ENCODE results near the gene SLC25A48. TPM values are rescaled to one million over a fixed set of nuclear protein-coding genes. Genes with fewer than 3 reads are reported as not detected.

The SLC25A48 gene
- total and polyA plus RNA-seq, 3 donors from 2014 or later: 0.71 to 1.8 (median 1.4) TPM

DNA sequence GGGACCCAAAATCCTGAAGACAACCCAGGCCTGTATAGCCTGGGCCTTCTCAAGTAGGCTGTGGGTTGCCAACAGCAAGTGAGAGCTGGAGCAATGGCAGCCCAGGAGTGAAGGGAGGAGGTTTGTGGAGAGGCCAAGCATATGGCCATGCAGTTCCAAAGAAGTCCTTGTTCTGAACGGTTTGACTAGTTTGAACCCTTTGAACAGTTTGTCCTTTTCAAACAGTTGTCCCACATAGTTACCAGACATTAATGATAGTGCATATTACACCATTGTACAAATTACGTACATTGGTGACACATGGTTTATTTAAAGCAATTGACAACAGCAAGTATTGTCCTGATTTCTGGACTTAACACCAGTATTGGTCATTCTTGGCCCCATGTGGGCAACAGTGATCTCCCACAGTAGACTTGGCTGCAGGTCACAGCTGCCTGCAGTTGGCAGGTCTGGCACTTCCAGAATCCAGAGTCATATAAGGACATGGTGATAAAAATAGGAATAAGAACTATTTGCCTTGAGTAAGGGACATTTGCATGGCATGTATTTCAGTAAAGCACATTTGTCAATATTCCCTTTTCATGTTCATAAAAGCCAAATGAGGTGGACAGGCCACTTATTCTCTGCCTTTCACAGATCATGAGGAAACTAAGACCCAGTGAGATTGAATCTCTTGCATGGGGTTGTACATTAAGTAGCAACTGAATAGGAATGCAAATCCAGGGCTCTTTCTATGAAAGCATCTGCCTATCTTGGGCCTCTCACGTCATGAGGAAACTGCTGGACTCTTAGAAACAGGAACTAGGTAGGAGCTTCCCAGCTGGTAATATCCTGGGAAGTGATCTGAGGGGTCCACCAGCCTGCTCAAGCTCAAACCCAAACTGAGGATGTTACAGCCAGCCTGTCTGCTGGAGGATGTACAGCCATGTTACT, 30.3 kb downstream of the SLC25A48 start:
- WGBS, 2 donors: 78 to 79% methylated on average over 3 of the region's 3 CpGs
- intact Hi-C loops (cut with DNase I; ENCODE audit: low total_unique reads): no loop called here
- no peak overlapping the region for H3K27ac ChIP-seq
- H3K27me3 ChIP-seq: no peaks in the 10 kb centered on the region
- H3K4me1 ChIP-seq: no peaks in the 10 kb centered on the region
- no peak overlapping the region for H3K4me3 ChIP-seq
- H3K9me3 ChIP-seq: no peaks in the 10 kb centered on the region
- no peak for DNase-seq
- TF ChIP-seq POLR2A (IDR thresholded peaks at IDR 0.05): no peak
- TF ChIP-seq CTCF (IDR thresholded peaks at IDR 0.05): no peak
- H3K36me3 ChIP-seq (ENCODE audit: low read depth, missing control alignments): no peaks in the 10 kb centered on the region

GRCh38 chr5:135866016-135866415, 31.6 kb downstream of the SLC25A48 start:
- intact Hi-C loops (cut with DNase I; ENCODE audit: low total_unique reads): no loop called here
- WGBS, 2 donors: 72 to 95% methylated on average over 2 of the region's 2 CpGs
- H3K27ac ChIP-seq: no peak overlapping the region
- no peak overlapping the region for H3K4me3 ChIP-seq
- no peaks in the 10 kb centered on the region for H3K9me3 ChIP-seq
- DNase-seq: no peak
- no peaks in the 10 kb centered on the region for H3K4me1 ChIP-seq
- H3K27me3 ChIP-seq: no peaks in the 10 kb centered on the region
- H3K36me3 ChIP-seq (ENCODE audit: low read depth, missing control alignments): no peaks in the 10 kb centered on the region
- TF ChIP-seq CTCF (IDR thresholded peaks at IDR 0.05) (no peak), POLR2A (IDR thresholded peaks at IDR 0.05) (no peak)

DNA sequence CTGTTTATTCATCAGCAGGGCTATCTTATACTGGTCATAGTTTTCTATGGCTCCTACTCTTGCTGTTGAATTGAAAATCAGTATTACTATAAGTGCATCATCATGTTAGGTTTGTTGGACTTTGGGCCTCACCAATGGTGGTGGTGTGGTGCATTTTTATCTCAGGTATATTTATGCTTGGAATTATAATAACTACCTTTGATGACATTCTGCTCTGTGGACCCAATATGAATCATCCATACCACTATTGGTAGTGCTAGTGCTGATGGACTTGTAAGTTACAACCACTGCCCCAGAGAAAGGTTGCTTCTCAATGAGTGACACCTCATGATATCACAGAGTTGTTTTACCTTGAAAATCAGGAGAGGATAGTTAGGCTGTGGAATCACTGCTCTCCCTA, 33.1 kb downstream of the SLC25A48 start:
- H3K4me3 ChIP-seq: no peak overlapping the region

DNA sequence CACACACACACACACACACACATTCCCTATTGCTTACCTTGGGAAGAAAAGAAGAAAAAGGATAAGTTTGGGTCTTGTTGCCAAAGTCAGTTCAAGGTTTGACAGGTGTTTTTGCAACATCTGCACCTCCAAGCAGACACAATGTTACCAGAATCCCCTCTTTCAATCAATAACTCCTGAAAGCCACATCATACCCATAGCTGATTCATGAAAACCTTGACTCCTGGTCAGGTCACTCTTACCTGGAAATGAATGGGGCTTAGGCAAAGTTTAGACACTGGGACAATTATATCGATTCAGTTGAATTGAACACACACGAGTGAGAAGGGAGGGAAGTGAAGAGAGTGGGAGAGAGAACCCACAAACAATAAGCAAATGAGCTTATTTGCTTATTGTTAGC, 34.2 kb downstream of the SLC25A48 start:
- no peaks in the 10 kb centered on the region for H3K4me1 ChIP-seq
- no peaks in the 10 kb centered on the region for H3K36me3 ChIP-seq (ENCODE audit: low read depth, missing control alignments)
- H3K9me3 ChIP-seq: no peaks in the 10 kb centered on the region
- H3K4me3 ChIP-seq: no peak overlapping the region
- TF ChIP-seq CTCF (IDR thresholded peaks at IDR 0.05) (no peak), POLR2A (IDR thresholded peaks at IDR 0.05) (no peak)
- no peak overlapping the region for H3K27ac ChIP-seq
- no peaks in the 10 kb centered on the region for H3K27me3 ChIP-seq
- intact Hi-C loops (cut with DNase I; ENCODE audit: low total_unique reads): no loop called here
- 63 to 70% methylated on average over 2 of the region's 2 CpGs for WGBS, 2 donors
- DNase-seq: no peak

More for the DNA sequence above, 33.1 kb downstream of the SLC25A48 start:
- Histone ChIP-seq H3K9me3 (no peaks in the 10 kb centered on the region), H3K36me3 (ENCODE audit: low read depth, missing control alignments) (no peaks in the 10 kb centered on the region), H3K27me3 (no peaks in the 10 kb centered on the region), H3K27ac (no peak overlapping the region), H3K4me1 (no peaks in the 10 kb centered on the region)
- intact Hi-C loops (cut with DNase I; ENCODE audit: low total_unique reads): no loop called here
- no peak for DNase-seq
- TF ChIP-seq CTCF (IDR thresholded peaks at IDR 0.05) (no peak), POLR2A (IDR thresholded peaks at IDR 0.05) (no peak)

- TF ChIP-seq POLR2A (IDR thresholded peaks at IDR 0.05) (no peak), CTCF (IDR thresholded peaks at IDR 0.05) (no peak)
- 68 to 76% methylated on average over 2 of the region's 2 CpGs for WGBS, 2 donors
- Histone ChIP-seq H3K36me3 (ENCODE audit: low read depth, missing control alignments) (no peaks in the 10 kb centered on the region), H3K9me3 (no peaks in the 10 kb centered on the region), H3K27me3 (no peaks in the 10 kb centered on the region), H3K4me3 (no peak overlapping the region), H3K4me1 (no peaks in the 10 kb centered on the region), H3K27ac (no peak overlapping the region)
- DNase-seq: no peak
- intact Hi-C loops (cut with DNase I; ENCODE audit: low total_unique reads): no loop called here
Measured at GRCh38 chr5:135869276-135869675, 34.8 kb downstream of the SLC25A48 start.
